GM20431 (cell line): ENCODE measurements around the gene GLIPR1L2.

ENCODE experiments used
- in situ Hi-C: fragments of 300-500 bp; cut with MseI, MboI; formaldehyde crosslinking; loops from one replicate; pipeline ENCODE4 v1.15.0; 2020; ENCODE audit warnings: low sequenced_read_pairs; ENCODE audit not compliant: unreplicated experiment

Gene GLIPR1L2

DNA sequence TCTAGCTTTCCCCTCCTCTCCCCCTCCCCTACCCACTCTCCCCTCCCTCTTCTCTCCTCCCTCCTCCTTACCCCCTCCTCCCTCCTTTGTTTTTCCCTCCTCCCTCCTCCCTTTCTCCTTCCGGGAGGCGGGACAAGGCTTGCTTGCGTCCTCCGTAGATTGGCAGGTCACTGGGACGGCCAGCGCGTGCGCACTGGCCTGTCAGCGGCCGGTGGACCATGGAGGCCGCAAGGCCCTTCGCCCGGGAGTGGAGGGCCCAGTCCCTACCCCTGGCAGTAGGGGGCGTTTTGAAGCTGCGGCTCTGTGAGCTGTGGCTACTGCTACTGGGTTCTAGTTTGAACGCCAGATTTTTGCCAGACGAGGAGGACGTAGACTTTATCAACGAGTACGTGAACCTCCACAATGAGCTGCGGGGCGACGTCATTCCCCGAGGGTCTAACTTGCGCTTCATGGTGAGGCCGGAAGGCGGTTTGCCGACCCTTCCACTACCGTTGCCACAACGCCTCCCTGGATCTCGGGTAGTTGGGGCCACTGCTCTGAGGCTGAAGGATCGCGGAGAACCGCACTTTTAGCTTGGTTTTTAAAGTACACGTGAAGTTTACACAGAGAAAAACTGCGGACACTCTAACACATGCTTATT is at the start of gene GLIPR1L2:
Gene GLIPR1L2 (plus strand): TSS at position 191 of the 640 bp plus-strand sequence. CDS start 28 bp downstream, at position 219.
- in situ Hi-C loops = no loop called here

DNA sequence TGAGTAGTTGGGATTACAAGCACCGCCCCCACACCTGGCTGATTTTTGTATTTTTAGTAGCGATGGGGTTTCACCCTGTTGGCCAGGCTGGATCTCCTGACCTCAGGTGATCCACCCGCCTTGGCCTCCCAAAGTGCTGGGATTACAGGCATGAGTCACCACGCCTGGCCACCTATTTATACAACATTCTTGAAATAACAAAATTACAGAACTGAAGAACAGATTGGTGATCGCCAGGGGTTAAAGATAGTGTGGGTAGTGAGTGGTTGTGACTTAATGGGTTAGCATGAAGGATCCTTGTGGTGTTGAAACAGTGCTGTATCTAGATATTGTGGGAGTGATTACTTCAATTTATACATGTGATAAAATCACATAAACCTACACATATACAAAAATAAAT is 49.0 kb upstream of the GLIPR1L2 start:
- in situ Hi-C loops = loop anchor here (25.0 kb wide), 1 partner anchor 145 kb away; the partner anchor contains the start of gene GLIPR1

DNA sequence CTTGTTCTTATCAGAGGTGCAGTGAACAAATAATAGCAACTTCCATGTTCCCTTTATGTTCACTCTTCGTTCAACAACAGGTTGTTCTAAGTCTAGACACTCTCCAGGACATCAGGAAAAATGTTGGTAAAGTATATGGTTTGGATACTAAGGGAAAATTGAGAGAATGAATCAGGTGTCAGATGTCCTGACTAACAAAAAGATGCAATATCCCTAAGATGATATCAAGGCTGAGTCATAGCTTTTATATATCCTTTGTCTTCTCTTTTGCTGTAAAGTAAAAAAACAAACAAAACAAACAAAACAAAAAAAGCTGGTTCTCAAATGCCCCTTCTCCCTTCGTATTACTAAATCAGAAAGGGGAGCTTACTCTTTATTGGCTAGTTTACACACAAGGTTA is 45.4 kb upstream of the GLIPR1L2 start:
- in situ Hi-C loops = loop anchor here (25.0 kb wide), 1 partner anchor 142 kb away; the partner anchor contains the start of gene GLIPR1

DNA sequence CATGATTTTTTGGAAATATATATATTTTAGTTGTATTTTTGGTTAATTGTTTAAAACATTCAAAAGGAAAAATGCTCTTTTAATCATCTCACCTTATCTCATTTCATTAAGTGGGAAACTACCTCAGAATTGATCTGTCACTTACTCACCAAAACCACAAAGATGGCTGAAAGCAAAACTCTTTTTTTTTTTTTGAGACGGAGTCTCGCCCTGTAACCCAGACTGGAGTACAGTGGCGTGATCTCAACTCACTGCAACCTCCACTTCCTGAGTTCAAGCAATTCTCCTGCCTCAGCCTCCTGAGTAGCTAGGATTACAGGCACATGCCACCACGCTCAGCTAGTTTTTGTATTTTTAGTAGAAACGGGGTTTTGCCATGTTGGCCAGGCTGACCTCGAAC is 44.7 kb upstream of the GLIPR1L2 start:
- in situ Hi-C loops = loop anchor here (25.0 kb wide), 1 partner anchor 141 kb away; the partner anchor contains the start of gene GLIPR1

GRCh38 chr12:75349946-75350345 is 40.9 kb upstream of the GLIPR1L2 start:
- in situ Hi-C loops = loop anchor here (25.0 kb wide), 1 partner anchor 137 kb away; the partner anchor contains the start of gene GLIPR1

DNA sequence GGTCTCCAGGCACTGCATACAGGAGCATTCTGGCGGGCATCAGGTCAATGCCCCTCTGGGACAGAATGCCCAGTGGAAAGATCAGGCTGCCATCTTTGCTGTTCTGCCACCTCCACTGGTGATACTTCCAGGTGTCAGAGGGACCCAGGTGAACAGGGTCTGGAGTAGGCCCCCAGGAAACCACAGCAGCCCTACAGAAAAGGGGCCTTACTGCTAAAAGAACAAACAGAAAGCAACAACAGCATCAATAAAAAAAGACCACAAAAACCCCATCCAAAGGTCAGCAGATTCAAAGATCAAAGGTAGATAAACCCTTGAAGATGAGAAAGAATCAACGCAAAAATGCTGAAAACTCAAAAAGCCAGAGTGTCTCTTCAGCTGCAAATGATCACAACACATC is 40.5 kb upstream of the GLIPR1L2 start:
- in situ Hi-C loops = no loop called here

DNA sequence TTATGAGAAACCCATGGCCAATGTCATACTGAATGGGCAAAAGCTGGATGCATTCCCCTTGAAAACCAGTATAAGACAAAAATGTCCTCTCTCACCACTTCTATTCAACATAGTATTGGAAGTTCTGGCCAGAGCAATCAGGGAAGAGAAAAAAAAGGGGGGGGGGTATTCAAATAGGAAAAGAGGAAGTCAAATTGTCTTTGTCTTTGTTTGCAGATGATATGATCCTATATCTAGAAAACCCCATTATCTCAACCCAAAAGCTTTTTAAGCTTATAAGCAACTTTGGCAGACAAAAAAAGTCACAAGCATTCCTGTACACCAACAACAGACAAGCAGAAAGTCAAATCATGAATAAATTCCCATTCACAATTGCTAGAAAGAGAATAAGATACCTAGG is 36.9 kb upstream of the GLIPR1L2 start:
- in situ Hi-C loops = no loop called here

GRCh38 chr12:75360920-75361319 is 30.0 kb upstream of the GLIPR1L2 start:
- in situ Hi-C loops = no loop called here

DNA sequence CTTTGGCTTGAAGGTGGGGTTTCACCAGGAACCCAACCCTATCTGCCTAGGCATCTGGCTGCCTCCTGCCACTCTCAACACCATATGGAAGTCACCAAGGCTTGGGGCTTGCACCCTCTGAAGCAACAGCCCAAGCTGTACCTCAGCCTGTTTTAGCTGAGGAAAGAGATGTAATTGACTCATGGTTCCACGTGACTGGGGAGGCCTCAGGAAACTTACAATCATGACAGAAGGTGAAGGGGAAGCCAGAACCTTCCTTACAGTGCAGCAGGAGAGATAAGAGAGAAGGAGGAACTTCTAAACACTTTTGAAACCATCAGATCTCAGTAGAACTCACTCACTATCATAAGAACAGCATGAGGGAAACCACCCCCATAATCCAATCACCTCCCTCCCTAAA is 29.5 kb upstream of the GLIPR1L2 start:
- in situ Hi-C loops = no loop called here

DNA sequence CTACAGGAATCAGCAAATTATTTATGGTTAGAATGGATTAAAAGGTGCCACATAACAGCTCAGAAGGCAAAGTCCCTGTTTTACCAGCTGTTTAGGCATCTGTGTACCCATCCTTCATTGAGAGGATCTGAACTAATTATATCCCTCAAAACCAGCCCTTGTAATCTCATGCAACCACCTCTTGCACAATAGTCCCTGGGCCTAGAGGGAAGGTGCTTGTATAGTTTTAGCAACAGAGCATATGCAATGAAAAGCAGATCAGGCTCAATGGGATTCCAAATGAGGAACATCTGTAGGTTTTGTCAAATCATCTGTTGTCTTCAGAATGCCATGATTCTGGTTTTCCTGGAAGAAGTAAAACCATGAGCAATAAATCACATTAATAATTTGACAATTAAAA is 26.0 kb upstream of the GLIPR1L2 start:
- in situ Hi-C loops = no loop called here

GRCh38 chr12:75366629-75367028 is 24.3 kb upstream of the GLIPR1L2 start:
- in situ Hi-C loops = no loop called here

- in situ Hi-C loops = no loop called here
Measured at GRCh38 chr12:75374971-75375370, 15.9 kb upstream of the GLIPR1L2 start.

DNA sequence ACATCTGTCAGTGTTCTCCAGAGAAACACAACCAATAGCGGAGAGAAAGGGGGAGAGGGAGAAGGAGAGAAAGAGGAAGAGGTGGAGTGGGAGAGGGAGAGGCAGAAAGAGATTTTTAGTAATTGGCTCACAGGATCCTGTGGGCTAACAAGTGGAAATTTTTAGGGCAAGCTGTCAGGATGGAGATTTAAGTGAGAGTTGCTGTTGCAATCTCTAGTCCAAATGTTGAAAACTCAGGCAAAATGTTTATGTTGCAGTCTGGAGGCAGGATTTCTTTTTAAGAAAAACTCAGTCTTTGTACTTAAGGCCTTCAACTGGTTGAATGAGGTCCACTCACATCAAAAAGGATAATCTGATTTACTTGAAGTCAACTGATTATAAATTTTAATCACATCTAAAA is 12.5 kb upstream of the GLIPR1L2 start:
- in situ Hi-C loops = no loop called here

DNA sequence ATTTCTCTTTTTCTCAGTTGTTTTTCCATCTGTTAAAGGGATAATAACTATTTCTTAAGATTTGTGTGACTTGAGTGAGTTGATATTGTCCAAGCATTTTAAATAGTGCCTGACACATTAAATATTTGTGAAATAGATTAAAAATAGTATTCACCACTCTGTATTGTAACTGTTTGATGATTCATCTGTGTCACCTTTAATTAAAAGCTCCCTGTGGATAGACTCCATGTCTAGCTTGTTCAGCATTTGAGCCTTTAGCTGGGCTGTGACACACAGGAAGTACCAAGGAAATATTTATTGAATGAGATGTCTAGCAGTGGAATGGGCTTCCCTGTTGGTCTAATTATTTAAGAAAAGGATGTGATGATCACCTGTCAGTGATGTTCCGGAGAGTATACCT is 1.8 kb upstream of the GLIPR1L2 start:
- in situ Hi-C loops = no loop called here

GRCh38 chr12:75389706-75390105 is 1.2 kb upstream of the GLIPR1L2 start:
- in situ Hi-C loops = no loop called here

DNA sequence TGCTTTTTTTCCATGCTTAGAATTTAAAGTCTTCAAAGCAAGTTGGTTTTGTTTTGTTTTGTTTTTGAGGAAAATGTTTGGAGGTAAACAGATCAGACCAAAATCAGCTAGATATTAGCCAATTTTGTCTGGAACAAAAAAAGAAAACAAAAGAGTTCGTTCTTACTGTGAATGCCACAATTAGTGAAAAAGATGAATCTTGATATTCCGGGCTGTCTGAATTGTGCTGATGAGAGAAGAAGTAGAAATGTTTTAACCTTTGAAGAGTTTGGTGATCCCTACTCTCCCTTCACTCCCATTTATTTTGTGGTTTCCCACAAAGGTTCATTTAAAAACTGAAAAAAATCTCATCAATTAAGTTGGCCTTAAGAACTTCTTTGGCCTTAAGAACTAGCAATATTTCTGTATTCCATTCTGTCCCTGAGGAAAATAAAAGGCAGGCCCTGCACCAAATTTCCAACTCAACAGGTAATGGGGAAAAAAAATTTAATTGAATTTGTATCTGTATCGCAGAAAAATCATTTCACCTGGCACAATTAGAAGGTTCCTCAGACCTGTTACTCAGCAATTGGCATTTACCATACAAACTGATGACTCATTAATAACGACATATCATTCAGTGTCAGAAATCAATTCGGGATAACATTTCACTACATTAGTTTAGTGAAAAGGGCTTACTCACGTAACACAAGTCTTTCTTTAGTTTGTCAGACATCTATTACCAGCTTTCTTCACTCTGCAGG is 562 bp upstream of the GLIPR1L2 start:
- in situ Hi-C loops = no loop called here

DNA sequence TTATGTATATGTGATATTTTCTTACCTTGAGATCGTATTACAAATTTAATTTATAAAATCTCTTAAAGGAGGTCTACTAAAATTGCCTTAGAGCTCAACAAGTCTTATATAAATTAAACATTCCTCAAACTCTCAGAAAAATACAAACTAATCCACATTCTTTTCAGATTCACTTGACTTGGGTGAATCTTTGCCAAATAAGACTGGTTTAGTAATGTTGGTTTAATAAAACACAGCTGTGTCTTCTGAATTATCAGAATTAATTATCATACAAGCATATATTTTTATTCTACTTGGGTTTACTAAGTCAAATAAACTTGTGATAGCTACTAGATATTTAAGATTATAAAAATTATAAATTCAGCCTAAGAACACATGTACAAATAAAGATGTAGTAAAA is 13.3 kb downstream of the GLIPR1L2 start:
- in situ Hi-C loops = no loop called here

GRCh38 chr12:75407683-75408082 is 16.8 kb downstream of the GLIPR1L2 start:
- in situ Hi-C loops = no loop called here

DNA sequence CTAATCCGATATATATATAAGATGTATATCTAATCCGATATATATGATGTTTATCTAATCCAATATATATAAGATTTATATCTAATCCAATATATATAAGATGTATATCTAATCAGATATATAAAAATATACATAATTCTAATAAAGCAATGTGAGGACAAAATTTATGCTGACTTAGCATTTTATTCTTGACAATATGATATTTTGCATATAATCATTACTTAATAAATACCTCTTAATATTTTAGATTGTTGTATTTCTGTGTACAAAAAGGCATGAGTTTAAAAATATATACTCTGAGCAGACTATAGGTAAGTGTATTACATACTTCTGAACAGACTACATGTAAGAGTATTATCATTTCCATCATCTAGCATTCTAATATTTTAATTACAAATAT is 18.9 kb downstream of the GLIPR1L2 start:
- in situ Hi-C loops = no loop called here

- in situ Hi-C loops = no loop called here
Measured at GRCh38 chr12:75414671-75415070, 23.8 kb downstream of the GLIPR1L2 start.

DNA sequence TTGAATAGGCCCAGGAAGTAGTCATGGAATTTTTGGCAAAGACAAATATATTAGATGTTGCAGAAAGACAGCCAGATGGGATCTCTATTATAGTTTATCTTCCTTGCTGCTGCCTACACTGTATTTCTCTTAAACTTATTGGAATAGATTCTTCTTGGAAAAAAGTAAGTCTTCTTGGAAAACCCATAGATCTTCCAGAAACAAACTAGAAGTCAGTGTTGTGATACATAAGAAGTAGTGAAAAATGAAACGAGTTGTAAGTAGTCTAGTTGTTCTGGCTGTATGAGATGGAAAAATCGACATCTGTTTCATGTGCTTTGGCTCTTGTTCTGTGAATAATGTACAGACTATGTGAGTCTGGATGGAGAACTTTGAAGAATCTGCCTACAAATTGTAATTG is 29.0 kb downstream of the GLIPR1L2 start:
- in situ Hi-C loops = no loop called here
